Pulmonary artery endothelial cell (primary cell): ENCODE measurements around the gene SIRT2. TPM values are rescaled to one million over a fixed set of nuclear protein-coding genes. Genes with fewer than 3 reads are reported as not detected.

ENCODE experiments used
- DNase-seq: peaks from one replicate; pipeline ENCODE4 v3.0.0-alpha.2; 2011; ENCODE audit warnings: low read depth, low spot score
- total RNA-seq: library from RNA; depleted of rRNA; stranded (reverse); fragments of >200 nt; gene quantifications from 2 replicates; pipeline ENCODE4 v1.2.3, GENCODE V29; 2014

The SIRT2 gene
- total RNA-seq, 1 donor from 2014 or later: 47.3 TPM

- no peak for DNase-seq
Observed at GRCh38 chr19:38920602-38921419, 21.4 kb upstream of the SIRT2 start.

- no peak for DNase-seq
Observed at GRCh38 chr19:38919837-38920601, 20.6 kb upstream of the SIRT2 start.

GRCh38 chr19:38918526-38918925, 19.1 kb upstream of the SIRT2 start:
- DNase-seq: no peak

GRCh38 chr19:38917921-38918491, 18.6 kb upstream of the SIRT2 start:
- no peak for DNase-seq

GRCh38 chr19:38917516-38917915, 18.1 kb upstream of the SIRT2 start:
- no peak for DNase-seq

GRCh38 chr19:38915329-38916321, 16.2 kb upstream of the SIRT2 start:
- no peak for DNase-seq

GRCh38 chr19:38913958-38914357, 14.5 kb upstream of the SIRT2 start:
- no peak for DNase-seq

GRCh38 chr19:38912600-38913514, 13.4 kb upstream of the SIRT2 start:
- no peak for DNase-seq

- no peak for DNase-seq
Observed at GRCh38 chr19:38911388-38912001, 12.1 kb upstream of the SIRT2 start.

- DNase-seq: no peak
Observed at GRCh38 chr19:38910488-38910887, 11.1 kb upstream of the SIRT2 start.

- no peak for DNase-seq
Observed at GRCh38 chr19:38908911-38909310, 9.5 kb upstream of the SIRT2 start.

GRCh38 chr19:38907670-38908069, 8.3 kb upstream of the SIRT2 start:
- no peak for DNase-seq

GRCh38 chr19:38907227-38907626, 7.8 kb upstream of the SIRT2 start:
- no peak for DNase-seq

- no peak for DNase-seq
Observed at GRCh38 chr19:38905620-38906019, 6.2 kb upstream of the SIRT2 start.

- DNase-seq: no peak
Observed at GRCh38 chr19:38904581-38905539, 5.4 kb upstream of the SIRT2 start.

- DNase-seq: no peak
Observed at GRCh38 chr19:38901683-38902082, 2.3 kb upstream of the SIRT2 start.

- DNase-seq: no peak
Observed at GRCh38 chr19:38900743-38901190, 1.3 kb upstream of the SIRT2 start.

GRCh38 chr19:38900202-38900629, 798 bp upstream of the SIRT2 start:
- no peak for DNase-seq
